ENCODE measurements around the gene ZNF664. TPM values are rescaled to one million over a fixed set of nuclear protein-coding genes. Genes with fewer than 3 reads are reported as not detected.

Gene ZNF664
- total RNA-seq, 6 experiments from 2014 or later: 37.3 to 46.5 (median 43.2) TPM

DNA sequence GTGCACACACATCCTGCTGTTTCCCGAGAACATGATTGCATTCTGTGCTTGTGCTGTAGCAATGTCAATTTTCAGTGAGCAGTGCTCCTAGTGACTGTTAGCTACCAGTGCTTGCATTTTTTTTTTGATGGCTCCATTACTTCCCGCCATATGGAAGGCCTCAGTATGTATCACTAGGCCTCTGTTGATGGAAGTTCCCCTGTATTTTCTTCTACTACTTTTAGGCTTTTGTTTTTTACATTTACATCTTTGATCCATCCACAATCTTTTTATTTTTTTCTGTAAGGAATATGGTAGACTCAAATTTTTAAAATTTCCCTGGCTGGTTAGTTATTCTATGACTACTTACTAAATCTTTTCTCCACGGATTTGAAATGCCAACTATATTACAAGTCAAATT lies 49.1 kb downstream of the ZNF664 start:
- intact Hi-C loops (cut with DNase I): no loop called here
- no peak for TF ChIP-seq POLR2A (IDR thresholded peaks at IDR 0.05)
- TF ChIP-seq, protein P1, sequence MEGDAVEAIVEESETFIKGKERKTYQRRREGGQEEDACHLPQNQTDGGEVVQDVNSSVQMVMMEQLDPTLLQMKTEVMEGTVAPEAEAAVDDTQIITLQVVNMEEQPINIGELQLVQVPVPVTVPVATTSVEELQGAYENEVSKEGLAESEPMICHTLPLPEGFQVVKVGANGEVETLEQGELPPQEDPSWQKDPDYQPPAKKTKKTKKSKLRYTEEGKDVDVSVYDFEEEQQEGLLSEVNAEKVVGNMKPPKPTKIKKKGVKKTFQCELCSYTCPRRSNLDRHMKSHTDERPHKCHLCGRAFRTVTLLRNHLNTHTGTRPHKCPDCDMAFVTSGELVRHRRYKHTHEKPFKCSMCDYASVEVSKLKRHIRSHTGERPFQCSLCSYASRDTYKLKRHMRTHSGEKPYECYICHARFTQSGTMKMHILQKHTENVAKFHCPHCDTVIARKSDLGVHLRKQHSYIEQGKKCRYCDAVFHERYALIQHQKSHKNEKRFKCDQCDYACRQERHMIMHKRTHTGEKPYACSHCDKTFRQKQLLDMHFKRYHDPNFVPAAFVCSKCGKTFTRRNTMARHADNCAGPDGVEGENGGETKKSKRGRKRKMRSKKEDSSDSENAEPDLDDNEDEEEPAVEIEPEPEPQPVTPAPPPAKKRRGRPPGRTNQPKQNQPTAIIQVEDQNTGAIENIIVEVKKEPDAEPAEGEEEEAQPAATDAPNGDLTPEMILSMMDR (IDR thresholded peaks at IDR 0.05): no peak
- no peak for DNase-seq
- Histone ChIP-seq H3K27ac (no peak overlapping the region), H3K4me3 (no peak overlapping the region), H3K27me3 (no peaks in the 10 kb centered on the region), H3K9me3 (no peaks in the 10 kb centered on the region), H3K4me1 (peaks cover 0 to 13% (median 0%) of the 10 kb centered on the region in 4 donors), H3K36me3 (no peaks in the 10 kb centered on the region)
- no peak for ATAC-seq
- 82% methylated on average over 3 of the region's 3 CpGs for WGBS (ENCODE audit: insufficient coverage, low coverage, low lambda C conversion rate, missing lambda C conversion rate)

DNA sequence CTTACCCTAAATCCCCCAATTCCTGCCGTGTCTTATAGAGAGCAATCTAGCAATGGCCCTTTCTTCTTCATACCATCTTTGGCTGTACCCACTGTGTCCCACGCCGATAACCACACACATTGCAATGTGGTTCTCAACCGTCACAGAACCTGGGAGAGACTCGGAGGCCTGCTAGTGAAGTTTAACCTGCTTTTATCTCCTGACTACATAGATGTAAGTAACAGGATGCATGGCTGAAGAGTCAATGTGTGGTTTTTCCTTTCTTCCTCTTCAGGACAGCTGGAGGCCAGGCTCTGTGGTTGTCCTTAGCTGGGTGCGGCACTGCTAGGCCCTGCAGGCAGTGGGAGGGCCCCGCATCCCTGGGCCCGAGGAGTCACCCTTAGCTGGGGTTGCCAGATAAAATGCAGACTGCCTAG lies 51.3 kb downstream of the ZNF664 start:
- TF ChIP-seq, protein P1 (IDR thresholded peaks at IDR 0.05): no peak
- Histone ChIP-seq H3K9me3 (no peaks in the 10 kb centered on the region), H3K27me3 (no peaks in the 10 kb centered on the region), H3K27ac (no peak overlapping the region), H3K4me3 (no peak overlapping the region), H3K36me3 (no peaks in the 10 kb centered on the region), H3K4me1 (peaks cover 0 to 3% (median 0%) of the 10 kb centered on the region in 4 donors)
- DNase-seq (no peak), ATAC-seq (no peak)
- WGBS (ENCODE audit: insufficient coverage, low coverage, low lambda C conversion rate, missing lambda C conversion rate): 58% methylated on average over 5 of the region's 8 CpGs
- intact Hi-C loops (cut with DNase I): no loop called here

DNA sequence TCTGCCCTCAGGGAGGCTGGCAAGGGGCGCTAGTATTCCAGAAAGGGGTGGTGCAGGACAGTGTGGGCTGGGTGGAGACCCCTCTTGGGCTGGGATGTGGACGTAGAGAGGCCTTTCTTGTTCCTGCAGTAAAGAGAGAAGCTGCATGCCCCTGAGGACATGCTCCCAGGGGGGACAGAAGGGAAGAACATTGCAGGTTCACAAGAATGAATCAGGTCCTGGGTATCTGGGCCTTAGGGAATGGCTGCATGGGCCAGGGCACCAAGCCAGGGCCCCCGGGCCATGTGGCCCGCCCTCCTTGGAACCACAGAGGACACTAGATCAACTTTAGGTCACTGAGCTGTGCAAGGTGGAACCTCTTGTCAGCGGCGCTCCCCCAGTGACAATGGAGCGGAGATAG lies 51.8 kb downstream of the ZNF664 start:
- TF ChIP-seq POLR2A (IDR thresholded peaks at IDR 0.05): no peak
- TF ChIP-seq, protein P1 (IDR thresholded peaks at IDR 0.05): no peak
- Histone ChIP-seq H3K4me3 (no peak overlapping the region), H3K9me3 (no peaks in the 10 kb centered on the region), H3K36me3 (no peaks in the 10 kb centered on the region), H3K4me1 (no peaks in the 10 kb centered on the region), H3K27ac (no peak overlapping the region), H3K27me3 (no peaks in the 10 kb centered on the region)
- DNase-seq: no peak
- WGBS (ENCODE audit: insufficient coverage, low coverage, low lambda C conversion rate, missing lambda C conversion rate): 69% methylated on average over 2 of the region's 7 CpGs
- intact Hi-C loops (cut with DNase I): no loop called here
- no peak for ATAC-seq

DNA sequence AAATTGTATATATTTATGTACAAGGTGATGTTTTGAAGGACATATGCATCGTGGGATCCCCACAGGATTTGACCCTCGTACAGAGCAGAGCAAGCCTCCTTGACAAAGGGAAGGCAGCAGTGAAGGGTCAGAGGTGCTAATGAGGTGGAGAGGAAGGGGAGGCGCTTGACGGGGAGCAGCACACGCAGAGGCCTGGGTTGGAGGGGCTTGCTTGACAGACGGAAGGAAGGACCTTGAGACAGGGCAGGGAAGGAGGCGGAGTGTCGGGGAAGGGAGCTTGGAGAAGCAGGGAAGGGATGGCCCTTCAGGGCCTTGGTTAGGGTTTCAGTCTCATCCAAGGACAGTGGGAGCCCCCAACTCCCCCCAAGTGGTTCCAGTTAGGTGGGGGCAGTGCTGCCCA lies 52.6 kb downstream of the ZNF664 start:
- intact Hi-C loops (cut with DNase I): no loop called here
- H3K9me3 ChIP-seq: no peaks in the 10 kb centered on the region
- TF ChIP-seq, protein P1 (IDR thresholded peaks at IDR 0.05): no peak
- TF ChIP-seq POLR2A (IDR thresholded peaks at IDR 0.05): no peak
- H3K4me3 ChIP-seq: no peak overlapping the region
- no peak overlapping the region for H3K27ac ChIP-seq
- no peaks in the 10 kb centered on the region for H3K4me1 ChIP-seq
- no peak for DNase-seq
- WGBS (ENCODE audit: insufficient coverage, low coverage, low lambda C conversion rate, missing lambda C conversion rate): 86% methylated on average over 8 of the region's 8 CpGs
- ATAC-seq: no peak
- no peaks in the 10 kb centered on the region for H3K36me3 ChIP-seq
- no peaks in the 10 kb centered on the region for H3K27me3 ChIP-seq
